LHCN-M2 (cell line): ENCODE results near the gene TEX55. TPM values are rescaled to one million over a fixed set of nuclear protein-coding genes. Genes with fewer than 3 reads are reported as not detected.

Source experiments
- total RNA-seq: library from RNA; depleted of rRNA; stranded (reverse); fragments of >200 nt; gene quantifications from 2 replicates; pipeline ENCODE4 v1.2.3, GENCODE V29; 2014; rRNA removed

Gene TEX55
- total RNA-seq, 1 experiment from 2014 or later: not detected

Other genes starting within 250 kb of the TEX55 start
- gene IGSF11, start 111.3 kb upstream of the TEX55 start, total RNA-seq: not detected in 2 replicates
- not detected in 2 replicates for gene UPK1B, start 27.4 kb downstream of the TEX55 start, total RNA-seq
- gene B4GALT4, start 94.7 kb downstream of the TEX55 start, total RNA-seq: 22.7 and 25.3 TPM in 2 replicates
- 7.7 and 8.3 TPM in 2 replicates for gene ARHGAP31, start 148.2 kb downstream of the TEX55 start, total RNA-seq